ENCODE data around the gene GXYLT2. TPM values are rescaled to one million over a fixed set of nuclear protein-coding genes. Genes with fewer than 3 reads are reported as not detected.

Gene GXYLT2
- total and polyA plus RNA-seq, 10 of the 15 experiments (the other 5 are each of a cell fraction or from before 2014, with no cell fraction given): 0.27 to 2.6 (median 0.78) TPM

- TF ChIP-seq CUX1 (IDR thresholded peaks at IDR 0.05; ENCODE audit: insufficient replicate concordance, low read depth, low read length) (no peak), ZNF622 (IDR thresholded peaks at IDR 0.05) (no peak), NBN (IDR thresholded peaks at IDR 0.05) (no peak), MXI1 (IDR thresholded peaks at IDR 0.05; ENCODE audit: low read depth, low read length) (no peak), CREM (IDR thresholded peaks at IDR 0.05; ENCODE audit: low read depth) (no peak), YY1 (IDR thresholded peaks at IDR 0.05; ENCODE audit: low read depth, low read length) (no peak), TCF7 (IDR thresholded peaks at IDR 0.05; ENCODE audit: borderline replicate concordance) (no peak), RFX5 (IDR thresholded peaks at IDR 0.05; ENCODE audit: low read depth, low read length) (no peak), ATF7 (IDR thresholded peaks at IDR 0.05; ENCODE audit: low read depth) (no peak)
- TF ChIP-seq, protein P1, sequence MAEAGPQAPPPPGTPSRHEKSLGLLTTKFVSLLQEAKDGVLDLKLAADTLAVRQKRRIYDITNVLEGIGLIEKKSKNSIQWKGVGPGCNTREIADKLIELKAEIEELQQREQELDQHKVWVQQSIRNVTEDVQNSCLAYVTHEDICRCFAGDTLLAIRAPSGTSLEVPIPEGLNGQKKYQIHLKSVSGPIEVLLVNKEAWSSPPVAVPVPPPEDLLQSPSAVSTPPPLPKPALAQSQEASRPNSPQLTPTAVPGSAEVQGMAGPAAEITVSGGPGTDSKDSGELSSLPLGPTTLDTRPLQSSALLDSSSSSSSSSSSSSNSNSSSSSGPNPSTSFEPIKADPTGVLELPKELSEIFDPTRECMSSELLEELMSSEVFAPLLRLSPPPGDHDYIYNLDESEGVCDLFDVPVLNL (IDR thresholded peaks at IDR 0.05; ENCODE audit: low read depth, low read length): no peak
- TF ChIP-seq, protein P2, sequence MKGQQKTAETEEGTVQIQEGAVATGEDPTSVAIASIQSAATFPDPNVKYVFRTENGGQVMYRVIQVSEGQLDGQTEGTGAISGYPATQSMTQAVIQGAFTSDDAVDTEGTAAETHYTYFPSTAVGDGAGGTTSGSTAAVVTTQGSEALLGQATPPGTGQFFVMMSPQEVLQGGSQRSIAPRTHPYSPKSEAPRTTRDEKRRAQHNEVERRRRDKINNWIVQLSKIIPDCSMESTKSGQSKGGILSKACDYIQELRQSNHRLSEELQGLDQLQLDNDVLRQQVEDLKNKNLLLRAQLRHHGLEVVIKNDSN (IDR thresholded peaks at IDR 0.05; ENCODE audit: borderline replicate concordance, extremely low read length, insufficient read depth, low read depth, low read length): no peak
- TF ChIP-seq, protein P3, sequence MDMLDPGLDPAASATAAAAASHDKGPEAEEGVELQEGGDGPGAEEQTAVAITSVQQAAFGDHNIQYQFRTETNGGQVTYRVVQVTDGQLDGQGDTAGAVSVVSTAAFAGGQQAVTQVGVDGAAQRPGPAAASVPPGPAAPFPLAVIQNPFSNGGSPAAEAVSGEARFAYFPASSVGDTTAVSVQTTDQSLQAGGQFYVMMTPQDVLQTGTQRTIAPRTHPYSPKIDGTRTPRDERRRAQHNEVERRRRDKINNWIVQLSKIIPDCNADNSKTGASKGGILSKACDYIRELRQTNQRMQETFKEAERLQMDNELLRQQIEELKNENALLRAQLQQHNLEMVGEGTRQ (IDR thresholded peaks at IDR 0.05; ENCODE audit: borderline replicate concordance, low read depth, low read length): no peak
These were observed 107.5 kb downstream of the GXYLT2 start (continued) for GRCh38 chr3:72995337-72995736.

Measured in GM12878 (cell line).